NCI-H146 treated with DMSO at 0.1 percent for 48 hours (cell line): Measurements from ENCODE around the gene COMMD9.

Experiments
- DNase-seq: peaks from one replicate; lab custom pipeline; 2025; ENCODE audit not compliant: unreplicated experiment; lab: John Stamatoyannopoulos, UW

COMMD9 gene

DNA sequence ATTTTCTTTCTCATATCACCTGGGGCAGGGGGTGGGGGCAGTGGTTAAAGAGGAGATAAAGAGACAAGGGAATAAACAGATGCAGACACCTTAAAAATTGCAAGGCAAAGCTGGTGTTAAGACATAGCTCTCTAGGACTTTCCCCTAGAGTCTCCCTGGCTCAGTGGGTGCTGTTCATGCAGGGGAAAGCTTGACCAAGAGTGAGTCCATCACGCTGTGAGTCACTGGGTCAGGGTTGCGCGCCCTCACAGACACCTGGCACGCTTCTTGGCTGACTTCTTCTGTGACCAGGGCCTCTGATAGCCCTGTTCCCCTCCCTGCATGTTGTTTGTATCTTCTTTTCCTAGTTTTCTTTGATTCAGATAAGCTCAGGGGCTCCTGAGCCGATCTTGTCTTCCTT lies 31.9 kb downstream of the COMMD9 start:
- DNase-seq: no peak

- DNase-seq: no peak
These were observed 34.5 kb downstream of the COMMD9 start for GRCh38 chr11:36254713-36255112.

- no peak for DNase-seq
These were observed 36.0 kb downstream of the COMMD9 start for GRCh38 chr11:36253238-36253637.

- DNase-seq: no peak
These were observed 37.4 kb downstream of the COMMD9 start for GRCh38 chr11:36251823-36252222.

- DNase-seq: no peak
These were observed 40.0 kb downstream of the COMMD9 start for GRCh38 chr11:36249246-36249645.

DNA sequence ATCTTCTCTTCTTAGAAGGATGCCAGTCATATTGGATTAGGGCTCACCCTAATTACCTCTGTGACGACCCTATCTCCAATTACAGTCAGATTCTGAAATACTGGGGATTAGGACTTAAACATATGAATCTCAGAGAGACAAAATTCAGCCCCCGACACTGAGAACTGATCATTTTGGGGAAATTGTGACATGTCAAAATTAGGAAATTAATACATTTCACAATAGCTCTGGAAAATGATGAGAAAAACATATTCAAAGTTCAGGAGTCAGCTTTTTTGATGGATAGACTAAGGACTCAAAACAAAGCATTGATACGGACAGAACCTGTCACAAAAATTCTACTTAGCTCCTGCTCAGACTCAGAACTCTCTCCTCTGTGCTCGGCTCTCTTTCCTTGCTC lies 40.8 kb downstream of the COMMD9 start:
- no peak for DNase-seq

GRCh38 chr11:36247493-36247892 lies 41.7 kb downstream of the COMMD9 start:
- no peak for DNase-seq

- no peak for DNase-seq
These were observed 45.6 kb downstream of the COMMD9 start for GRCh38 chr11:36243641-36244040.

DNA sequence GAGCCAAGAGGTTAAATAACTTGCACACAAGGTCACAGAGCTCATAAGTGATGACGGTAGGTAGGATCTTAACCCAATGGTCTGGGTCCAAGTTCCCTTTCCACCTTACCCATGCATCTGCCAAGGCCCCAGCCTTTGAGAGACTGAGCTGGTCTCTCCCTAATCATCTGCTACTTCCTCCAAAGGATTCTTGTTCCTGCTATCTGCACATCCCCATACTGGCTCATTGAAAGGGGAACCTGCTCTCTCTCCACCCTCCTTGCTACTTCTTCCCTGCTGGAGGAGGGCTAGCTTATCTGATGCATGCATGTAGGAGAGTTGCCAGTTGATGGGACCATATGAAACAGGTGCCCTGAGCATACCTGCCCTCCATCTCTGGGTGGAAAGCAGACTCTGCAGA lies 47.7 kb downstream of the COMMD9 start:
- DNase-seq: no peak

DNA sequence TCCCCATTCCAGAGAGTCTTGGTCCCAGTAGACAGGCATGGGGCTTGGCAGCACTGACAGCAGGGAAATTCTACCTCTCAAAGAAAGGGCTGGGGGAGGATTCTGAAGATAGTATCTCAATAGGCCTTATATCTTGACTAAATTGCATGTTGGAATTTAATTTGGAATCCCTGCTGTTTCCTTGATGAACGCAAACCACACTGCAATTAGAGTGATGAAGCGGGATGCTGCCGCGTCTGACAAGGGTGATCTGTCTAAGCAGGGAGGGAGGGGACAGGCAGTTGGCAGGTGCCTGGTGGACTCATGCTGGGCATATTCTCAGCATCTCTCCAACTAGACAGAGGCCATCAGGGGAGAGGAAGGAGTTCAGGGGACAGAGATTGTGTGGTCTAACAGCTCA lies 48.4 kb downstream of the COMMD9 start:
- peak; percentile 75 for DNase-seq

DNA sequence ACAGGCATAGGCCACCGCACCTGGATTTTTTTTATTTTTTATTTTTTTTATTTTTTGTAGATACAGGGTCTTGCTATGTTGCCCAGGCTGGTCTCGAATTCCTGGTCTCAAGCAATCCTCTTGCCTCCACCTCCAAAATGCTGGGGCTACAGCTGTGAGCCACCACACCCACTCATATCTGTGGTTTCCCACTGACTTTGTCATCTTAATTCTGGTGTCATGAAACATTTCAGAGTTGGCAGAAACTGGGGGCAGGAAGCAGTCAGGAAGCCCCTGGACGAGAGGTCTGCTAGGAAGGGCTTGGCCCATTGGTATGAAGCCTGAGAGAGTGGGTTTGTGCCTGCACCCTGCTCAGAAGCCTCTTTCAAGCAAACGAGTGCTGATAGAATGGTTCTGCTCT lies 49.1 kb downstream of the COMMD9 start:
- DNase-seq: no peak

DNA sequence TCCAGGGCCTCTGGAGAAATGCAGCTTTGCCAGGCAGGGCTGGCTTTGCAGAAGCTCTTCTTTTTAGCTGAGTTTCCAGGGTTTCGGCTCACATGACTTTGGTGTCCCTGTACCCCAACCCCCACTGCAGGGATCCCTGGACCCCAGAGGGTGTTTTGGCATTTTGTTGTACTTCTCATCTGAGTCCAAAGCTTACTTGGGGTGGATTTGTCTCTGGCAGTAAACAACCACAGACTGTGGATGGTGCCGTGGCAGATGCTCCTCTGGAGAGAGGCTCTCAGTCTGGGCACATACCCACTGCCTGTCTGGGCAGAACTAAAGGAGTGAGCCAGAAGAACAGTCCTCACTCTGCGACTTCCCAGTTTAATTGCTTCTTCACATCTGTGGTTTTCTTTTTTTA lies 49.6 kb downstream of the COMMD9 start:
- no peak for DNase-seq

GRCh38 chr11:36238881-36239280 lies 50.3 kb downstream of the COMMD9 start:
- DNase-seq: no peak

- no peak for DNase-seq
These were observed 51.1 kb downstream of the COMMD9 start for GRCh38 chr11:36238036-36238631.

DNA sequence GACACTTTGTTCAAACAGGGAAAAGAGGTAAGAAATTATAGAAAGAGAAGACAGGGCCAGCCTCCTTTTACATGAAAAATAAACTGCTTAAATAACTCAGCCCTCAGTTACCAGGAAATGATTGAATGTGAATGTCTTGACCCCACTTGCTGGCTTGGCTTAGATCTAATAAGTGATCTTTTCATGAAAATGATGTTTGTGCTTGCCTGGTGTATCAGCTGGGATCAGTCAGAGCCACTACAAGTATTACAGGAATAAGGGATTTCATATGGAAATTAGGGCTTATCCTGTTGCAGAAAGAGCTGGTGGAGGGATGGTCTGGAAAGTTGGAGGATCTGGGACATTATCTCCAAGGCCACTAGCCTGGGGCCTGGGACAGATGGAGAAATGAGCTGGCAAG lies 51.8 kb downstream of the COMMD9 start:
- no peak for DNase-seq

DNA sequence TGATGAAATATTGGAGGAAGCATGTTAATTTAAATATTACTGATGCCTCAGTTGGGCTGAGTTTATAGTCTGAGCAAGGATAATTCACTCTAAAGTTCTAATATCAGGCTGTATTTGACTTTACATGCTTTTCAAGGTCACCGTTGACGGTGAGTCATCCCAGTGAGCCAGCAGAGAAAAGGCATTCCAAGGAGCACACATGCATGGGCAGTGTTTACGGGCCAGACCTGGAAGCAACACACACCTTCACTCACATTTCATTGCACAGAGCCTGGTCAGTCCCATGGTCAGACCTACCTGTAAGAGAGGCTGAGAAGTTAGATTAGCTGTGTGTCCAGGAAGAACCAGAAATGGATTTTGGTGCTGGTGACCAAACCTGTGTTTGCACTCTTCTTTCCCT lies 53.5 kb downstream of the COMMD9 start:
- no peak for DNase-seq

GRCh38 chr11:36234825-36235224 lies 54.4 kb downstream of the COMMD9 start:
- no peak for DNase-seq

- DNase-seq: no peak
These were observed 56.0 kb downstream of the COMMD9 start for GRCh38 chr11:36233204-36233603.

DNA sequence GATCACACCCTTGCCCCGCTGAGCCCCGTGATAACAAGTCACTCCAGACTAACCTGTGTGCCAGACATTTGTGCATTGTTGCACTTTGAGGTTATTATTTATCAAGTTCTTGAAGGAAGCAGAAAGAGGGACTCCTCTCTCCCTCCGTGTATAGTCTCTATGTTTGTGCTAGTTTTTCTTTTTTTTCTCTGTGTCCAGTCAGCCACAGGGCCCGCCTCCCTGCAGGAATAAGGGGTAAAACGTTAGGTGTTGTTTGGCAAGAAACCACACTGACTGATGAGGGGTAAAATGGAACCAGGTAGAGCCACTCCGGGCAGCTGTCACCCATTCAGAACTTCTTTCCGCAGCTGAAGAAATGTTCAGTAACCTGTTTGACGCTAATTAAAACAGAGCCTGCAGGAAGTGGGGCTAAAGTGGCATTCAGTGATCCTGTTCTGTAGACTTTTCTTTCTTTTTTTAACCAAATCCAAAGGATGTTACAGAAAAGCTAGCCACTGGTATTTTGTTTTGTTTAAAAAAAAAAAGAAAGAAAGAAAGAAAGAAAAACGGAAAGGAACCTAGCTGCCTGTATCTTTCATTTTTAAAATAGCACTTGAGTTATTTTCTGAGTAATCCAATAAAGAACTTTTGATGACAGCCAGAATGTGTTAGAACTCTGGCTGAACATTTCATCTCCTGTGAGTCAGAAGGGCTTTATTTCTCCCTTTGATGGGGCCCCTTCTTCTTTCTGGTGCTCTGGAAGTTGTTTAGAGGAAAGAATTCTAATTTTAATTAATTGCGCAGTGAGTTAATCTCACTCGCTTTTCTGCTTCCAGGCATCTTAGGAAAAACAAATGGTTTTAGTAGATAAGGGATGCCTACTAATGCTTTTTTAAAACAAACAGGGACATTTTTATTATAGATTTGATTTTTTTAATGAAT lies 58.2 kb downstream of the COMMD9 start:
- no peak for DNase-seq

- DNase-seq: no peak
These were observed 60.0 kb downstream of the COMMD9 start for GRCh38 chr11:36229091-36229705.

DNA sequence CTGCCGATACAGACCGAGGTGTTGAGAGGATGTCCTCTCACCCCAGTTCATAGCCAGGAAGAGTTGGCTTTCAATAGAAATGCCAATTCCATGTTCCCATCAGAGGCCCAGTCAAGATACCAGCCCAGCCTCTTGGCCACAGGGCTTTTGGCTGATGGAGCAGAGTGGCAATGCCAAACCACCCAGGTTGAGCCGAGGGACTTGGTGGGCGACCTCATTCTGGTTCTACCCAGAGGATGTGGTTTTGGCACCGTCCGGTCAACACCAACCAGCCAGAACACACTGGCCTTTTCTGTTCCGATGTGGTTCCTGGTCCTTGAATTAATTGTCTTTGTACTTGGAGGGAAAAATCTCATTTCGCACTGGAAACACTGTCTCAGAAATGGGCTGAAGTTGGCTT lies 60.5 kb downstream of the COMMD9 start:
- no peak for DNase-seq

DNA sequence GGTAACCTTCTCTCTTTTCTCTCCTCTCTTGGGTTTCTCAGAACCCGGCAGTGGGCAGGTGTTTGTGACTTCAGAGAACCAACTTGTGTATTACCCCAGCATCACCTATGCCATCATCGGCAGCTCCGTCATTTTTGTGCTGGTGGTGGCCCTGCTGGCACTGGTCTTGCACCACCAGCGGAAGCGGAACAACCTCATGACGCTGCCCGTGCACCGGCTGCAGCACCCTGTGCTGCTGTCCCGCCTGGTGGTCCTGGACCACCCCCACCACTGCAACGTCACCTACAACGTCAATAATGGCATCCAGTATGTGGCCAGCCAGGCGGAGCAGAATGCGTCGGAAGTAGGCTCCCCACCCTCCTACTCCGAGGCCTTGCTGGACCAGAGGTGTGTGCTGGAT lies 62.2 kb downstream of the COMMD9 start:
- no peak for DNase-seq
